Central memory CD4-positive, alpha-beta T cell (primary cell): Measurements from ENCODE around the gene TMEM247.
"Not testable (repeated sequence)": the region's sequence is repeated elsewhere in the genome, so short reads cannot be mapped to it uniquely, and the experiment has no call there.

Source experiments
- DNase-seq: peaks from one replicate; pipeline ENCODE4 v3.0.0; 2022

Gene TMEM247

DNA sequence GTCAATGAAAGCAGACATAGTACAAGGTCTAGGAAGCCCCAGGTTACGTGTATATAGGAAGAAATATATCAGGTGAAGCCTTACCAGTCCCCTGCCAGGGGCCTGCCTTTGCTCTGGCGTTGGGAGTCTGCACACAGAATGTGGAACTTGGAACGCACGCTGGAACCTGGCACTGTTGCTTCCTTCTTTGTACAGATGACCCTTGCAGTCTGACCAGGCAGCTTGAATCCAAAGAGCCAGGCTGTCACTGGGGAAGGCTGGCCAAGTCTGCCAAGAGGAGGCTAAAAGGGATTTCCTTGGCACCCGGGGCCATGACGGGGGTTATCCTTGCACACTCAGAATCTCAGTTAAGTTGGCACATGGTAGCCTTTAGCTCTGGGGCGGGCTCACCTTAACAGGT is 39.5 kb downstream of the TMEM247 start:
- DNase-seq = no peak

DNA sequence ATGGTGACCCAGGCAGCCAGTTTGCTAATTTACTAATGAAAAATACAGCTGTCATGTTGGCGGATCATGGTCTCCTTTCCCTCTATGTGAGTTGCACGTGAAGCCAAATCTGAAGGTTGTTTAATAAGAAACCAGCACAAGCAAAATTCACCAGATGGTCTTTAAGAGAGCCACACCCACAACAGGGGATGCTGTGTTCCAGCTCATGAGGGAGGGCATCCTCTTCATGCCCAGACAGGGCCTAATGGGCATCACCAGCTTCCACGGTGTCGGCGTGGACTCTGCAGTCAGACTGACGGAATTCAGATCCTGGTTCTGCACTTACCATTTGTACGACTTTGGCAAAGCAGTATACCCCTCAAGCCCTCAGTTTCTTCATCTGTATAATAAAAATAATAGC is 39.9 kb downstream of the TMEM247 start:
- DNase-seq = no peak

DNA sequence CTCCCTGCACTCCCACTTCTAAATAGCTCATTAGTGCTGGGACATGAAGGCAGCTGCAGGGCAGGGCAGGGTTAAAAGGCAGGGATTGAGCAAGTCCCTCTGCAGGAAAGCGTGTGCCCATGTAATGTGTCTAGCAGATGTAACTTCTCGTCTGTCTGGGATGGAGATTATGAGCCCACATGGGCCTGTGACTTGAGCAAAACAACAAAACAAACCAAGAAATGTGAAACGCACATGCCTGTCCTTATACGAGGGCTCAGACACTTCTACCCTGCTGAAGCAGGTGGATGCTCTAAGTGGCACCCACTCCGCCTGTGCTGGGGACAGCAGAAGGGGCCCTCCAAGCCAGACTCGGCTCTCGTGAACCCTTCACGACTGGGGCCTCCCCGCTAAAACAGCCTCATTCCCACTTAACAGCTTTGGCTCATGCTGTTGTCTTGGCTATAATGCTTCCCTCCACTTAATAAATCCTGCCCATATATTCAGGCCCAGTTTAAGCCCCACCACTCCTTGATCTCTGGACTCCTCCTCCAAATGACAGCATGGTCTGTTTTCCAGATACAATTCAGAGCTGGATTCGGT is 40.9 kb downstream of the TMEM247 start:
- no peak for DNase-seq

DNA sequence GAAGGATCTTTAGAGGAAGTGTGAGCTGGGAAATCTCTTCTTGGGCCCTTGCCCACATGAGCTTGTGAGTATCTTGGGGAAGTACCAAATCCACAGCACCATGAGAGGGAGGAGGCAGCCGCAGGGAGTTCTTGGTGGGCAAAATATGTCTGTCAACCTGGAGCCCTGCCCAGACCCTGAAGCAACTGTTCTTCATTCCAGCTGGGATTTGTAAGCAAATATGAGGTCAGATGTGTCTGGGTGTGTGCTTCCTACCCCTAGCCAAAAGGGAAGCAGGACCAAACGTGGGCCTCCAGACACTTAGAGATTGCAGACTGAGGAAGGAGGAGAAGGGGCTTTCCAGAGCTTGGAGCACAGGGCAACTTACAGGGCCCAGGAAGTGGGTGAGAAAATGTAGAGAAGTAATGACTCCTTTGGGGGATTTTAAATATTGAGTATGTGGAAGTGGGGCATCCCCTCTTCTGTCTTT is 41.9 kb downstream of the TMEM247 start:
- no peak for DNase-seq

DNA sequence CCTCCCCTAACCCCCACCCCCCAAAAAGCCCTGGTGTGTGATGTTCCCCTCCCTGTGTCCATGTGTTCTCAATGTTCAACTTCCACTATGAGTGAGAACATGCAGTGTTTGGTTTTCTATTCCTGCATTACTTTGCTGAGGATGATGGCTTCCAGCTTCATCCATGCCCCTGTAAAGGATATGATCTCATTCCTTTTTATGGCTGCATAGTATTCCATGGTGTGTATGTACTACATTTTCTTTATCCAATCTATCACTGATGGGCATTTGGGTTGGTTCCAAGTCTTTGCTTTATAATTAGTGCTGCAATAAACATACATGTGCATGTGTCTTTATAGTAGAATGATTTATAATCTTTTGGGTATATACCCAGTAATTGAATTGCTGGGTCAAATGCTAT is 43.0 kb downstream of the TMEM247 start:
- not testable (repeated sequence) for DNase-seq

DNA sequence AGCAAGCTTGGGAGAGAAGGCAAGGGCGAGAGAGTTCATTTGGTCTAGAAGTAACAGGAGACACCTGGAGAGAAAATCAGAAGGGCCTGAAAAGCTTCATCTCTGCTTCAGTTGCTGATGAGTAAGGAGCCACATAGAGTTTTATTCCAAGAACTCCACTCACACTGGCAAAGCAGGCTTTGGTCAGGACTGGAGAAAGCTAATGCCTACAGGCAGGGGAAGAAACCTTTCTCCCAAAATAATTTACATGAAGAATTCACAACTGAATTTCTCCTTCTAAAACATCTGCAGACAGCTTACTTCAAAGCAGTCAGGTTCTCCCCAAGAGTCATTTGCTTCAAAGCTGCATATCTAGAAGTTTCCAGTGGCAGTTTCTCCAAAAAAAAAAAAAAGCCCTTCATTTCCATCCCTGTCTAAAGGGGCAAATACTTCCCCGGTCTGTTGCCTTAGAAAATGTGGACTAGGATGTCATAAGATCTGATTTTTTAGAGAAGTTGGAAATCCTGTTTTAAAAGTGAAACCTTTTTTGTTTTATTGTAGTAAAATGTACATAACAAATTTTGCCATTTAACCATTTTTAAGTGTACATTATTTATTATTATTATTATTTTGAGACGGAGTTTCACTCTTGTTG is 46.3 kb downstream of the TMEM247 start:
- no peak for DNase-seq

DNA sequence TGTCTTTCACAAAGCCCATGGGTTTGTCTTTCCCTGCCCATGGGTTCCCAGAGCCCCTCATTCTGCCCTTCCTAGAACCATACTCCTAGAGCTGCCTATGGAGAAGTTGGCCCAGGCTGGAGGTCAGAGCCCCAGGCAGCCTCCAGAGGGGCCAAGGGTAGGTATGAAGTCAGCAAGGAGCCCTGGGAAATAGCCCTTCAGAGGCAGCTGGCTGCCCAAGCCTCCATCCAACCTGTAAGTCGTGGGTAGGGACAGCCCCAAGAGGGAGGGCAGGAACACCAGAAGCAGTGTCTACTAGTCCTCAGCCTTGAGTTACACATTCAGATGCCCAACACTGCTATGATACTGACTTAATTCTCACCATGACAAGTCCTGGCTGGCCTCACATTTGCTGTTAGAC is 49.5 kb downstream of the TMEM247 start:
- no peak for DNase-seq

DNA sequence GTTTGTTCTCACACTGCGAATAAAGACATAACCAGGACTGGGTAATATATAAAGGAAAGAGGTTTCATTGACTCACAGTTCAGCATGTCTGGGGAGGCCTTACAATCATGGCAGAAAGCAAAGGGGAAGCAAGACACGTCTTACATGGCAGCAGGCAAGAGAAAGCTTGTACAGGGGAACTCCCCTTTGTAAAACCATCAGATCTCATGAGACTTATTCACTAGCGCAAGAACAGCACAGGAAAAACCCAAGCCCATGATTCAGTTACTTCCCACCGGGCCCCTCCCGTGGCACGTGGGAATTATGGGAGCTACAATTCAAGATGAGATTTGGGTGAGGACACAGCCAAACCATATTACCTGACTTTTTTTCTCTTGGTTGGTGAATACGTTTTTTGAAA is 51.3 kb downstream of the TMEM247 start:
- DNase-seq = no peak

DNA sequence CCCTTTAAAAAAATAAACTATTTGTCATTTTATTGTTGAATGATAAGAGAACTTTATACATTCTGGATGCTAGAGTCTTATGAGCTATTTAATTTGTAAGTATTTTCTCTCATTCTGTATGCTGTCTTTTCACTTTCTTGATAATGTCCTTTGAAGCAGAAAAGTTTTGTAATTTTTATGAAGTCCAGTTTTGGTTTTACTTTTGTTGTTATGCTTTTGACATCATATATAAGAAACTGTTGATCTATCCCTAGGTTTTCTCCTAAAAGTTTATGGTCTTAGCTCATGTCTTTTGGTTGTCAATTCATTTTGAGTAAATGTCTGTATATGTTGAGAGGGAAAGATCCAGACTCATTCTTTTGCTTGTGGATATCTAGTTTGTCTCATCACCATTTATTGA is 52.5 kb downstream of the TMEM247 start:
- DNase-seq = no peak
